GM21737 (cell line): Measurements from ENCODE around the gene RSF1.
A peak's percentile ranks its signal among the peaks of the same experiment; 100 is the strongest.
"Not testable (repeated sequence)": the region's sequence is repeated elsewhere in the genome, so short reads cannot be mapped to it uniquely, and the experiment has no call there.

Experiments used
- ATAC-seq: cut with Tn5 transposase; IDR thresholded peaks from one replicate; pipeline ENCODE4 v1.9.1; 2021; ENCODE audit warnings: mild to moderate bottlenecking, moderate library complexity; ENCODE audit not compliant: unreplicated experiment

RSF1 gene, protein sequence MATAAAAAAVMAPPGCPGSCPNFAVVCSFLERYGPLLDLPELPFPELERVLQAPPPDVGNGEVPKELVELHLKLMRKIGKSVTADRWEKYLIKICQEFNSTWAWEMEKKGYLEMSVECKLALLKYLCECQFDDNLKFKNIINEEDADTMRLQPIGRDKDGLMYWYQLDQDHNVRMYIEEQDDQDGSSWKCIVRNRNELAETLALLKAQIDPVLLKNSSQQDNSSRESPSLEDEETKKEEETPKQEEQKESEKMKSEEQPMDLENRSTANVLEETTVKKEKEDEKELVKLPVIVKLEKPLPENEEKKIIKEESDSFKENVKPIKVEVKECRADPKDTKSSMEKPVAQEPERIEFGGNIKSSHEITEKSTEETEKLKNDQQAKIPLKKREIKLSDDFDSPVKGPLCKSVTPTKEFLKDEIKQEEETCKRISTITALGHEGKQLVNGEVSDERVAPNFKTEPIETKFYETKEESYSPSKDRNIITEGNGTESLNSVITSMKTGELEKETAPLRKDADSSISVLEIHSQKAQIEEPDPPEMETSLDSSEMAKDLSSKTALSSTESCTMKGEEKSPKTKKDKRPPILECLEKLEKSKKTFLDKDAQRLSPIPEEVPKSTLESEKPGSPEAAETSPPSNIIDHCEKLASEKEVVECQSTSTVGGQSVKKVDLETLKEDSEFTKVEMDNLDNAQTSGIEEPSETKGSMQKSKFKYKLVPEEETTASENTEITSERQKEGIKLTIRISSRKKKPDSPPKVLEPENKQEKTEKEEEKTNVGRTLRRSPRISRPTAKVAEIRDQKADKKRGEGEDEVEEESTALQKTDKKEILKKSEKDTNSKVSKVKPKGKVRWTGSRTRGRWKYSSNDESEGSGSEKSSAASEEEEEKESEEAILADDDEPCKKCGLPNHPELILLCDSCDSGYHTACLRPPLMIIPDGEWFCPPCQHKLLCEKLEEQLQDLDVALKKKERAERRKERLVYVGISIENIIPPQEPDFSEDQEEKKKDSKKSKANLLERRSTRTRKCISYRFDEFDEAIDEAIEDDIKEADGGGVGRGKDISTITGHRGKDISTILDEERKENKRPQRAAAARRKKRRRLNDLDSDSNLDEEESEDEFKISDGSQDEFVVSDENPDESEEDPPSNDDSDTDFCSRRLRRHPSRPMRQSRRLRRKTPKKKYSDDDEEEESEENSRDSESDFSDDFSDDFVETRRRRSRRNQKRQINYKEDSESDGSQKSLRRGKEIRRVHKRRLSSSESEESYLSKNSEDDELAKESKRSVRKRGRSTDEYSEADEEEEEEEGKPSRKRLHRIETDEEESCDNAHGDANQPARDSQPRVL (N-terminal part only)

DNA sequence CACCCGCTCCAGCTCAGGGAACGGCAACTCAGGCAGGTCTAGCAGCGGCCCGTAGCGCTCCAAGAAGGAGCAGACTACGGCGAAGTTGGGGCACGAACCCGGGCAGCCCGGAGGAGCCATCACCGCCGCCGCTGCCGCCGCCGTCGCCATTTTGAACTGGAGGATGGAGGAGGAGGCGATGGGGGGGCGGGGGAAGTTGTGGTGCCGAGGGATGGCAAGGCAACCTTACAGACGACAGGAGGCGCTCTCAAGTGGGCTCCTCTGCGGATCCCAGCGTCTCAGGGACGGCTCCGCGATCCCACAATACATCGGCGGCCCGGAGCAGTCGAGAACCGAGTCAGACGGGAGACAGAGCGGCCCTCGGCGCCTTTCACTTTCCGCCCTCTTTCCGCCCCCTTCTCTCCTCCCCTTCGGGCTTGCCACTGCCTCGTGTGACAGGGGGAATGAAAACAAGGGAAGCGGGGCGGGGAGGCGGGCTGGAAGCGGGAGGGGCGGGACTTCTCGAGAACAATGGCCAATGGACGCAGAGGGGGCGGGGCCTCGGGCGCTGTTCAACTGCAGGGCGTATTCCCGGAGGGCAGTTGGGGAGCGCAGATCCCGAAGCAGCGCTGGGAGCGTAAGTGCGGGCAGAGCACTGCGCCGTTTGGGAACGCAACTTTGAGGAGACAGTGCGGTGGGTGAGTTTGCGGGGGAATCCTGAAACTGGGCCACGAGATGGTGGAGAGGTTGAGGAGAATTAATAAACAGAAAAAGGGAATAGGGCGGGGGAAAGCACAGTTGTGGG lies at the start of gene RSF1, which contains the start of gene AAMDC:
Gene RSF1 (minus strand): TSS at position 158 of the 784 bp plus-strand sequence. CDS start 8 bp downstream, at position 150.
Gene AAMDC (plus strand): TSS at position 580 of the 784 bp plus-strand sequence. CDS start 21,353 bp downstream, outside the sequence.
- peak; percentile 80 for ATAC-seq

DNA sequence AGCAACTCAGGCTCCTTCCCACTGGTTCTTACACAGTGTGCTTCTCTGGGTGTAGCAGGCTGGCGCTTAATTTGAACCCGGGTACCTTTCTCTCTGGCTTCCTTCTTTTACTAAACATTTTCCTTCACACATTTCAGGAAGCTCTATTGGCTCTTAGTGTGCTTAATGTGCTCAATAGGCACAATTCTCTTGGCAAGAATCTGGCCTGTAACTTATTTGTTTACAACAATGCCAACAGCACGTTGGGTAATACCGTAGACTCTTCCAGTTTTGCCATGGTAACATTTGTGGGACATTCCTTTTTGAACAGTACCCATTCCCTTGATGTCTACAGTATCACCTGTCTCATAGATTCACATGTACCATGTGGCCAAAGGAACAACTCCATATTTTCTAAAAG lies 48.2 kb upstream of the RSF1 start:
- no peak for ATAC-seq

DNA sequence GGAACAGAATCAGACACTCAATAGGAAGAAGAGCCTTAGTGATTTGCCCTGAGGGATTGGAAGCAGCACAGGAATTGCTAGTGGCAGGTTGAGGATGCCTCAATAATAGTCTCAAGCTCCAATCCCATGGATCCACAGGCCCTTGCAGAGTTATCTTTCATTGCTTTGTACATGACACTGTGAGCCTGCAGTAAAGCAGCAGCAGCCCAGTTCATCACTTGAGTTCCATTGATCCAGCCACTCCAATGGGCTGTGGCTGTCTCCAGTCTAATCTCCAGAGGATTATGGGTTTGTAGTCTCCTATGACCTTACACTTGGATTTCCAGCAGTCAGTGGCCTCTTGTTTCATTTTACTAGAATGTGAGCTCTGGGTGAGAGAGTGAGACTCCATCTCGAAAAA lies 45.8 kb upstream of the RSF1 start:
- no peak for ATAC-seq

DNA sequence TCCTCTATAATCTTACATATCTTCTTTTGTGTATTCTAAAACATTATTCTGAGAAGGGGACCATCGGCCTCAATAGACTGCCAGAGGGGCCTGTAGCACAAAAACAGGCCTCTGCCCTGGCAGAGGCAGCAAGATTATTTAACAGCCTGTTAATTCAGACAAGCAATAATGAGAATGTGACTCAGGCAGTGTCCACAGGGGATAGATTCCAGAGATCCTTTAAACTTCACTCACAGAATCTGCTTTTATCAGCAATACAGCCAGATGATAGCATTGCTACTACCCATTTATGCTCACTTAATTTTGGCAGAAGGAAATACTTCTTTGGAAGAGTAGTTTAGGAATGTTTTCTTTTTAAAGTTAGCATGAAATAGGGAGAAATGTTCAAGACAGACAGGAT lies 45.3 kb upstream of the RSF1 start:
- ATAC-seq, result no peak

DNA sequence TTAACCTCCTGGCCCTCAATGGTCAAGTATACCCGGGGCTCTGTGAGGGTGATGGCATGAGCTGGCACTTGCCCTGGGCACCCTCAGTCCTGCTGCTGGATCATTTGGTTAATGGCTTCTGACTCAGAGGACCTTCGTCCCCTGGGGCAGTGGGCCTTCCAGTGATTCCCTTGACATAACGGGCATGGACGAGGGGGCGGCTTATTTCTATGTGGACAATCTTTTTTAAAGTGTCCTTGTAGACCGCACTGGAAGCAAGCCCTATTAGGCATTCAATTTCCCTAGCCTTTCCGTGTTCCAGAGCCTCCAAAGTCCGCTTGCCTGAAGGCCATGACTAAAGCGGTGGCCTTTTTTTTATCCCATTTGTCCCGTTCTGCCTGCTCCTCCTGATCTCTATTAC lies 40.9 kb upstream of the RSF1 start:
- not testable (repeated sequence) for ATAC-seq

DNA sequence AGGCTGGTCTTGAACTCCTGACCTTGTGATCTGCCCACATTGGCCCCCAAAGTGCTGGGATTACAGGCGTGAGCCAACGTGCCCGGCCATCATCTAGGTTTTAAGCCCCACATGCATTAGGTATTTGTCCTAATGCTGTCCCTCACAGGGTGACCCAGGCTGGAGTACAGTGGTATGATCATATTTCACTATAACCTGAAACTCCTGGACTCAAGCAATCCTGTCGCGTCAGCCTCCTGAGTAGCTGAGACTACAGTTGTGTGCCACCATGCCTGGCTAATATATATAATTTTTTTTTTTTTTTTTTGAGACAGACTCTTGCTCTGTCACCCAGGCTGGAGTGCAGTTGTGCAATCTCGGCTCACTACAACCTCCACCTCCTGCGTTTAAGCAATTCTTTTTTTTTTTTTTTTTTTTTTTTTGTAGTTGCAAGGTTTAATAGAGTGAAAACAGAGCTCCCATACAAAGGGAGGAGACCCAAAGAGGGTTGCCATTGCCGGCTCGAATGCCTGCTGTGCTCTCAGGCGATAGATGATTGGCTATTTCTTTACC lies 37.5 kb upstream of the RSF1 start:
- ATAC-seq, result not testable (repeated sequence)

DNA sequence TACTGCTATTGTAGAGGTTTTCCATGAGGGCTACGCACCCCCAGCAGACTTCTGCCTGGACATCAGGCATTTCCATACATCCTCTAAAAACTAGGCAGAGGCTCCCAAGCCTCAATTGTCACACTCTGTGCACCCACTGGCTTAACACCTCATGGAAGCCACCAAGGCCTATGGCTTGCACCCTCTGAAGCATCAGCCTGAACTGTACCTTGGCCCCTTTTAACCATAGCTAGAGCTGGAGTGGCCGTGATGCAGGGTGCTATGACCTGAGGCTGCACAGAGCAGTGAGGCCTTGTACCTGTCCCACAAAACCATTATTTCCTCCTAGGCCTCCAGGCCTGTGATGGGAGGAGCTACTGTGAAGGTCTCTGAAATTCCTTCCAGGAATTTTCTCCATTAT lies 34.3 kb upstream of the RSF1 start:
- no peak for ATAC-seq

DNA sequence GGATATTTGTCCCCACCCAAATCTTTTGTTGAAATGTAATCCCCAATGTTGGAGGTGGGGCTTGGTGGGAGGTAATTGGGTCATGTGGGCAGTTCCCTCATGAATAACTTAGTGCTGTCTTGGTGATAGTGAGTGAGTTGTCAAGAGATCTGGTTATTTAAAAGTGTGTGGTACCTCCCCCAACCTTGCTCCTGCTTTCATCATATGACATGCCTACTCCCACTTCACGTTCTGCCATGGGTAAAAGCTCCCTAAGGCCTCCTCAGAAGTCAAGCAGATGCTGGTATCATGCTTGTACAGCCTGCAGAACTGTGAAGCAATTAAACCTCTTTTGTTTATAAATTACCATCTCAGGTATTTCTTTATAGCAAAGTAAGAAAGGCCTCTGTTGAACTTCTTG lies 31.0 kb upstream of the RSF1 start:
- ATAC-seq, result no peak

DNA sequence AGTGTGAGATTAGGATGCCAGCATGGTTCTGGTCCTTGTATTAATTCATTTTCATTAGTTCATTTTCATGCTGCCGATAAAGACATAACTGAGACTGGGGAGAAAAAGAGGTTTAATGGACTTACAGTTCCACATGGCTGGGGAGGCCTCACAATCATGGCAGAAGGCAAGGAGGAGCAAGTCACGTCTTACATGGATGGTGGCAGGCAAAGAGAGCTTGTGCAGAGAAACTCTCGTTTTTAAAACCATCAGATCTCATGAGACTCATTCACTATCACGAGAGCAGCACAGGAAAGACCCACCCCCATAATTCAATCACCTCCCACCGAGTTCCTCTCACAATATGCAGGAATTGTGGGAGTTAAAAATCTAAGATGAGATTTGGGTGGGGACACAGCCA lies 23.2 kb upstream of the RSF1 start:
- not testable (repeated sequence) for ATAC-seq

DNA sequence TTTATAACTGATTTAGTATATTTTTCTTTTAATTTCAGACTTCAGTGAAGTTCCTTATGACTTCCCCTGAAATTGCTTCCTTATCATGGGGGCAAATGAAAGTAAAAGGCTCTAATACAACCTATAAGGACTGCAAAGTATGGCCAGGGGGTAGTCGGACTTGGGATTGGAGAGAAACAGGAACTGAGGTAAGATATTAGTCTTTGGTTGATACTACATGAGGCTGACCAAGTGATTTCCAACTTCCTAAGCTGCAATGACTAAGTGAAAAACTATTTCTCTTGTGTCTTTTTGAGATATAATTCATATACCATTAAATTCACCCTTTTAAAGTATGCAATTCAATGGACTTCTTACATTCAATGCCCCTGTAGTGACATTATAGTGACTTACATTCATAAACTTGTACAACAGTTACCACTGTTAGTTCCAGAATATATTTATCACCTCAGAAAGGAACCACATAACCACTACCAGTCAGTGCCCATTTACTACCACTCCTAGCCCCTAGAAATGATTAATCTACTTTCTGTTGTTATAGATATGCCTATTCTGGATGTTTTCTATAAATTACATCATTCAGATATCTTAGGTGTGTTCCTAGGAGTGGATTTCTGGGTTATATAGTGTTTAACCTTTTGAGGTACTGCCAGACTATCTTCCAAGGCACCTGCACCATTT lies 22.1 kb upstream of the RSF1 start:
- no peak for ATAC-seq

DNA sequence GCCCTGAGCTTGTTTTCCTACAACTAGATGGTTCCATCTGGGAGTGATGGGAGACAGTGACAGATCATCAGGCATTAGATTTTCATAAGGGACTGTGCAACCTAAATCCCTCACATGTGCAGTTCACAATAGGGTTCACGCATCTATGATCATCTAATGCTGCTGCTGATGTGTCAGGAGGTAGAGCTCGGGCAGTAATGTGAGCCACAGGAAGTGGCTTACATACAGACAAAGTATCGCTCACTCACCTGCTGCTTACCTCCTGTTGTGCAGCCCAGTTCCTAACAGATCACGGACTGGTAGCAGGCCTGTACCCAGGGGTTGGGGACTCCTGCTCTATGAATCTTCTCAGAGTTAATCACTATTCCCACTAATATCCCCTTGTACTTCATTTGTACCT lies 12.8 kb upstream of the RSF1 start:
- ATAC-seq, result no peak

DNA sequence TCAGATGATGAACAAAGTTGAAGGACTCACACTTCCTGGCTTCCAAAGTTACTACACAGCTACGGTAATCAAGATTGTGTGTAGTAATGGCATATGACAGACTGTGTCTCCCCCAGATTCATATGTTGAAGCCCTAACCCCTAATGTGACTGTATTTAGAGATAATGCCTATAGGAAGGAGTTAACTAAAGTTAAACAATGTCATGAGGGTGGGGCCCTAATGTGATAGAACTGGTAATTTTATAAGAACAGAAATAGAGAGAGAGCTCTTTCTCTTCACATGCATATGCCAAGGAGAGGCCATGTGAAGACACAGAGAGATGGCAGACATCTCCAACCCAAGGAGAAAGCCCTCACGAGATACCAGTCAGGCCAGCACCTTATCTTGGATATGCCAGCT lies 8.4 kb upstream of the RSF1 start:
- no peak for ATAC-seq

DNA sequence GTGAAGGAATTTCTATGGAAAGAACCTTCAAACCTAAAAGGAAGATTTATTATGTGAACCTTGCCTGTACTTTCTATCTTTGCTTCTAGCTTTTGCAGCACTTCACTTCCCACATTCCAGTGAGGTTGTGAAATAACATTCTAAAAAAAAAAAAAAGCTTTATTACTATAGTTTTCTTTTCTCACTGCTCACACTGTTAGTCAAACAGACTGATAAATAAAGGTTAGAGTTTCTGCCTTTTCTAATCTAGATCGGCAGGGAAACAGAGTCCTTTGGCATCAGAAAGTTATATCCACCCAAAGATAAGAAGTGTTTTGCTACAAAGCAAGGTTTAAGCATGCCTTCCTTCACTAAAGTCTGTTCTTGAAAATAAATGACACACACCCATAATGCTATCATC lies 3.3 kb upstream of the RSF1 start:
- no peak for ATAC-seq

DNA sequence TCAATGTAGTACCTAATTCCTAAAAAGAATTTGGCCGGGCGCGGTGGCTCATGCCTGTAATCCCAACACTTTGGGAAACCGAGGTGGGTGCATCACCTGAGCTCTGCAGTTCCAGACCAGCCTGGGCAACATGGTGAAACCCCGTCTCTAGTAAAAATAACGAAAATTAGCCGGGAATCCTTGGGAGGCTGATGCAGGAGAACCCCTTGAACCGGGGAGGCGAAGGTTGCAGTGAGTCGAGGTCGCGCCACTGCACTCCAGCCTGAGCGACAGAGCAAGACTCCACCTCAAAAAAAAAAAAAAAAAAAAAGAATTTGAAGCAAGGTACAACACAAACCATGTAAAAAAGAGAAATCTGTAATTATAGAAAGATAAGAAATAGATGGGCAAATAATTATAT lies 1.6 kb upstream of the RSF1 start:
- not testable (repeated sequence) for ATAC-seq

DNA sequence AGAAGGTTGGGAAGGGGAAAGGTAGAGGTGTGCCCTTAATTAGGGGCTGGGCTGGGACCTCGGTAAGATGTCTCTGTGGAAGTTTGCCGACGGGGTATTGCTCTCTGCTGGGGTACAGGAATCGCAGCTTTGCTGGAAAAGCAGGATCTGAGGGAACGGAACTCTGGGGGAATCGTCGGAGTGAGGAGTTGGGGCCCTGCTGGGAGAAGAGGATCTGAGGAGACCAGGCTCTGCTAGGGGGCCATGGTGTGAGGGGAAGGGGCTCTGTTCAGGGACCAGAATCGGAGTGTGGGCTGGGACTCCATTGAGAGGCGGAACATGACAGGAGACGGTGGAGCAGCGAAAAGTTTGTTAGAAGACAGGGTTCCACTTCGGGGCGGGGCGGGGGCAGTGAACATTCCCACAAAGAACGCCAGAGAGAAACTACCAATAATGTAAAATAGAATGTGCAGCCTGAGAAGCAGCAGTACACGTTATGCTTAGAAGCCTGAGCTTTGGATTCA lies 878 bp upstream of the RSF1 start:
- ATAC-seq, result no peak

DNA sequence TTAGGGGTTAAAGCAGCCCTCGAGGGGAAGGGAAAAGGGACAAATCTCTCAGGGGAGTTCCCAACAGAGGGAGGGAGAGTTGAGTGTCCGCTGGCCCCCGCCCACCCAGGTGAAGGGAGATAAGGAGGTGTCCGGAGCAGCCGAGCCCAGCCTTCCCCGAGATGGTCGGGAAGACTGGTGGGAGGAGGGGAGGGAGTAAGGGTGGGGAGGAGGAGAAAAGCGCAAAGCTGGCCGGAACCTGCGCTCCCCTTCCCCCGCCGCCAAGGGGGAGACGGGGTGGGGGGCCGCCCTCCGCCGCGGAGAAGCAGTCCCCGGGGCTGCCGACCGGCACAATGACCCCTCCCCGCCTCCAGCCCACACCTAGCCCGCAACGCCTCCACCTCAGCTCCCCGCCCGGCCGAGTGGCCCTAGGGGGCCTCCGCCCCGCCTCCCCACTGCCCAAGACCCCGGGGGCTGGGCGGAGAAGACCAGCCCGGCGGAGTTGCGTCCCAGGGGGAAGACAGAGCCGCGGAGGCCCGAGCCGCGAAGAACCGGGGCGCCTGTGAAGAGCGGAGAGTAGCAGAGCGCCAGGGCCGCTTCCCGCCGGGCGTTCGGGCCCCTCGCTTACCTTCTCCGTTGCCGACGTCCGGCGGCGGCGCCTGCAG lies 479 bp downstream of the RSF1 start:
- peak; percentile 14 for ATAC-seq

DNA sequence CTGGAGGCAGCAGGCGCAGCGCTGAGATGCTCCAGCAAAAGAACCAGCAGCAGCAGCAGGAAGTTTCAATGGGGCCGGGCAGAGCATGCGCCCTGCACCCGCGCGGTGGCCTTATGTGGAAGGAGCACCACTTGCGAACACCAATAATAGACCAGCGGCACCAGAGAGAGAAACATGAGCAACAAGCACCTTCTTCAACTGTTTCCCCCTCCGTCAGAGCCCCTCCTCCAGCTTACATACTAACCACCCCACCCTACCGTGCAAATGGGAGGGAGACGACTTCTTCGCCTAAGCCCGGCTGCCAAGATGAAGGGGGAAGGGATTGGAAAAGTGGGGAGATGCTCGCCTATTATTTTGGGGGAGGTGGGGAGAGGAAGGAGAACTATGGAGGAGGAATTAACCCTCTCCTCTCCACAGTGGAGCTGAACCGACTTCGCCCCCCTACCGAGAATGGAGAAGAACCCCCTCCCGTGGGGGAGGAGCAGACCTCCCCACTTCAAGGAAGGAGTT lies 1.1 kb downstream of the RSF1 start:
- peak; percentile 53 for ATAC-seq

DNA sequence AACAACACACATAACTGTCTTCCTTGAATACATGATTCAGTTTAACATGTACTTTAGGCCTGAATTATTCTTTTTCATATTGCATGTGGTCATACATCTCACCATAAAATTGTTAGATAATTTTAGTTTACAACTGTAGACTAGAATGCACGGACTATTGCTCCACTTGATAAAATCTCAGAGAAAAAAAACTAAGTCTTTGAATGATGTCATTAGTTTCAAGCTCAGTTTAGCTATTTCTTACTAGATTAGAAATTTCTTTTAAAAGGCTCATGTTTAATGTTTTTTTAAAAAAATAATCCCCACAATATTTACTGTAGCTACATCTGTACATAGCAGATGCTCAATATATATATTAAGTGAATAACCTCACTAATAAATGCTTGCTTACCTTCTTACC lies 5.1 kb downstream of the RSF1 start:
- ATAC-seq, result no peak
